K562 (cell line): Measurements from ENCODE around the gene PIH1D1. TPM values are rescaled to one million over a fixed set of nuclear protein-coding genes. Genes with fewer than 3 reads are reported as not detected.
A peak's percentile ranks its signal among the peaks of the same experiment; 100 is the strongest.

Experiments used
- ATF3 ChIP-seq, 2 experiments: fragments of 450-650 bp in 1 of 2; sonication (generic) in 1 of 2; formaldehyde crosslinking in 1 of 2; IDR thresholded peaks in 1 of 2; conservative IDR thresholded peaks in 1 of 2; 2 replicates each; pipeline versions ENCODE4 v1.6.1 to v1.8.1; 2016 to 2023; ENCODE audit warnings: mild to moderate bottlenecking in 2 of 2, moderate library complexity in 2 of 2, inconsistent platforms in 1 of 2, missing genetic modification reagents in 1 of 2
- CC2D1A ChIP-seq: fragments of 450-650 bp; IDR thresholded peaks from 2 replicates; pipeline ENCODE4 v1.6.1; 2017; ENCODE audit warnings: mild to moderate bottlenecking
- CHD7 ChIP-seq: fragments of 200-600 bp; sonication (generic); IDR thresholded peaks from one replicate; pipeline ENCODE4 v1.6.1; 2012; ENCODE audit warnings: mild to moderate bottlenecking, low read depth, low read length, inconsistent platforms
- ETV1 ChIP-seq: fragments of 450-650 bp; conservative IDR thresholded peaks from 2 replicates; pipeline ENCODE4 v1.6.1; 2016; ENCODE audit warnings: missing genetic modification characterization, control low read depth, low read depth, missing compliant biosample characterization
- ETV5 ChIP-seq: sonication (generic); formaldehyde crosslinking; IDR thresholded peaks from 2 replicates; pipeline ENCODE4 v1.4.0; 2020; ENCODE audit warnings: low read depth, mild to moderate bottlenecking, missing genetic modification reagents
- RBM34 ChIP-seq: fragments of 200-400 bp; formaldehyde crosslinking; IDR thresholded peaks from 2 replicates; pipeline ENCODE4 v1.6.1; 2018; ENCODE audit warnings: low read length, borderline replicate concordance; ENCODE audit not compliant: insufficient read depth
- polyA plus RNA-seq, 8 experiments: library from polyadenylated mRNA; depleted of rRNA in 4 of 8; stranded (reverse) in 5 of 8; unstranded in 3 of 8; fragments of >200 nt; fragmentation: Nextera tagmentation in 2 of 8; fragmentation: Illumina TruSeq in 1 of 8; extraction: Ambion mirVana in 2 of 8; extraction: Trizol in 1 of 8; gene quantifications; 2 replicates each; pipeline versions ENCODE4 v1.2.1 to v1.2.3, GENCODE V29; 2011 to 2014; ENCODE audit warnings: inconsistent platforms in 1 of 8, missing spikeins in 1 of 8
- total RNA-seq, 7 experiments: library from RNA; depleted of rRNA in 6 of 7; stranded (reverse); fragments of >200 nt in 6 of 7; fragmentation: Illumina TruSeq in 2 of 7; extraction: Trizol in 2 of 7; gene quantifications; 2 replicates each; pipeline versions ENCODE4 v1.2.1 to v1.2.3, GENCODE V29; 2011 to 2021; ENCODE audit warnings: low replicate concordance in 1 of 7

Gene PIH1D1
- total and polyA plus RNA-seq, 9 of the 15 experiments (the other 6 are each of a cell fraction or from before 2014, with no cell fraction given): 26.5 to 224 (median 137) TPM

- no peak for TF ChIP-seq RBM34
- TF ChIP-seq CHD7: no peak
- no peak for TF ChIP-seq CC2D1A
- no peak for TF ChIP-seq ETV1 (tag)
- no peak for TF ChIP-seq ETV5 (CRISPR knock-in tag)
- peak; percentile 33; the same call in 1 of the 2 replicates for TF ChIP-seq ATF3 (IDR thresholded peaks at IDR 0.05)
- TF ChIP-seq ATF3 (CRISPR knock-in tag; conservative IDR thresholded peaks at IDR 0.05): no peak
These were observed 51.6 kb downstream of the PIH1D1 start (continued) for GRCh38 chr19:49400029-49400428.
